NOMO-1 treated with dmso at 0.1 percent for 144 hours (cell line): ENCODE results near the gene NEDD4L.

ENCODE experiments used
- DNase-seq: peaks from one replicate; lab custom pipeline; 2025; ENCODE audit not compliant: unreplicated experiment; lab: John Stamatoyannopoulos, UW

The NEDD4L gene

GRCh38 chr18:58091099-58091611, 47.1 kb downstream of the NEDD4L start:
- DNase-seq = peak; percentile 45

GRCh38 chr18:58093311-58093803, 49.3 kb downstream of the NEDD4L start:
- no peak for DNase-seq

- DNase-seq = no peak
These were observed 51.2 kb downstream of the NEDD4L start for GRCh38 chr18:58095222-58095621.

GRCh38 chr18:58095655-58096054, 51.6 kb downstream of the NEDD4L start:
- DNase-seq = no peak

- no peak for DNase-seq
These were observed 52.6 kb downstream of the NEDD4L start for GRCh38 chr18:58096658-58097057.

- DNase-seq = no peak
These were observed 53.3 kb downstream of the NEDD4L start for GRCh38 chr18:58097121-58097906.

- DNase-seq = no peak
These were observed 53.8 kb downstream of the NEDD4L start for GRCh38 chr18:58097907-58098166.

- DNase-seq = no peak
These were observed 54.7 kb downstream of the NEDD4L start for GRCh38 chr18:58098706-58099105.

- no peak for DNase-seq
These were observed 56.1 kb downstream of the NEDD4L start for GRCh38 chr18:58100154-58100553.

- DNase-seq = no peak
These were observed 57.3 kb downstream of the NEDD4L start for GRCh38 chr18:58101291-58101794.

GRCh38 chr18:58102018-58102417, 58.0 kb downstream of the NEDD4L start:
- DNase-seq = no peak

- DNase-seq = no peak
These were observed 58.8 kb downstream of the NEDD4L start for GRCh38 chr18:58102875-58103274.

GRCh38 chr18:58103339-58103985, 59.4 kb downstream of the NEDD4L start:
- no peak for DNase-seq

GRCh38 chr18:58104096-58104495, 60.1 kb downstream of the NEDD4L start:
- DNase-seq = peak; percentile 42

- no peak for DNase-seq
These were observed 61.3 kb downstream of the NEDD4L start for GRCh38 chr18:58105206-58105887.

GRCh38 chr18:58105888-58106260, 61.8 kb downstream of the NEDD4L start:
- DNase-seq = no peak

GRCh38 chr18:58106289-58107070, 62.5 kb downstream of the NEDD4L start:
- no peak for DNase-seq

GRCh38 chr18:58109256-58109655, 65.2 kb downstream of the NEDD4L start:
- DNase-seq = no peak

- no peak for DNase-seq
These were observed 66.4 kb downstream of the NEDD4L start for GRCh38 chr18:58110398-58110797.

- DNase-seq = no peak
These were observed 68.1 kb downstream of the NEDD4L start for GRCh38 chr18:58112174-58112573.

- no peak for DNase-seq
These were observed 69.3 kb downstream of the NEDD4L start for GRCh38 chr18:58113337-58113736.
